GM18873 (cell line): ENCODE measurements around the gene CBY2.
"Not testable (repeated sequence)": the region's sequence is repeated elsewhere in the genome, so short reads cannot be mapped to it uniquely, and the experiment has no call there.

Source experiments
- ATAC-seq: cut with Tn5 transposase; IDR thresholded peaks from one replicate; pipeline ENCODE4 v1.9.1; 2021; ENCODE audit warnings: mild to moderate bottlenecking, moderate library complexity, moderate number of reproducible peaks; ENCODE audit not compliant: unreplicated experiment, low FRiP score

The CBY2 gene

GRCh38 chr13:45702088-45702487, at the start of gene CBY2:
TSS of gene CBY2 (plus strand) at chr13:45702320. CDS start at chr13:45702391, 71 bp downstream.
- no peak for ATAC-seq

GRCh38 chr13:45654633-45655349, 47.3 kb upstream of the CBY2 start:
- no peak for ATAC-seq

- no peak for ATAC-seq
Observed at GRCh38 chr13:45658586-45659235, 43.4 kb upstream of the CBY2 start.

- ATAC-seq: no peak
Observed at GRCh38 chr13:45659536-45659935, 42.6 kb upstream of the CBY2 start.

GRCh38 chr13:45660458-45660857, 41.7 kb upstream of the CBY2 start:
- ATAC-seq: not testable (repeated sequence)

- ATAC-seq: no peak
Observed at GRCh38 chr13:45662162-45662561, 40.0 kb upstream of the CBY2 start.

GRCh38 chr13:45662903-45663302, 39.2 kb upstream of the CBY2 start:
- not testable (repeated sequence) for ATAC-seq

GRCh38 chr13:45669626-45670025, 32.5 kb upstream of the CBY2 start:
- ATAC-seq: not testable (repeated sequence)

GRCh38 chr13:45670189-45670885, 31.8 kb upstream of the CBY2 start:
- no peak for ATAC-seq

- ATAC-seq: no peak
Observed at GRCh38 chr13:45674908-45675307, 27.2 kb upstream of the CBY2 start.

- ATAC-seq: no peak
Observed at GRCh38 chr13:45678282-45678681, 23.8 kb upstream of the CBY2 start.

- ATAC-seq: no peak
Observed at GRCh38 chr13:45681113-45681512, 21.0 kb upstream of the CBY2 start.

- ATAC-seq: no peak
Observed at GRCh38 chr13:45682494-45683008, 19.6 kb upstream of the CBY2 start.

- ATAC-seq: no peak
Observed at GRCh38 chr13:45683701-45684100, 18.4 kb upstream of the CBY2 start.

GRCh38 chr13:45688577-45688976, 13.5 kb upstream of the CBY2 start:
- ATAC-seq: no peak

GRCh38 chr13:45690636-45691035, 11.5 kb upstream of the CBY2 start:
- ATAC-seq: no peak

GRCh38 chr13:45691251-45691650, 10.9 kb upstream of the CBY2 start:
- ATAC-seq: no peak

- no peak for ATAC-seq
Observed at GRCh38 chr13:45691667-45692066, 10.5 kb upstream of the CBY2 start.

GRCh38 chr13:45695198-45695730, 6.9 kb upstream of the CBY2 start:
- peak; percentile 54 for ATAC-seq

- no peak for ATAC-seq
Observed at GRCh38 chr13:45696610-45697226, 5.4 kb upstream of the CBY2 start.
